ENCODE measurements around the gene NTMT1.

GRCh38 chr9:129602598-129603415, 23.2 kb upstream of the NTMT1 start:
- TF ChIP-seq POLR2A (IDR thresholded peaks at IDR 0.05), result peak in 1 of 2 donors; percentile 2
- TF ChIP-seq CTCF (IDR thresholded peaks at IDR 0.05), result no peak
